ENCODE results near the gene COPE.

Gene COPE

GRCh38 chr19:18865973-18866799 lies 53.0 kb downstream of the COPE start:
- peak; percentile 19 for DNase-seq

- no peak for DNase-seq
Measured at GRCh38 chr19:18865106-18865972, 53.8 kb downstream of the COPE start.

- no peak for DNase-seq
Measured at GRCh38 chr19:18863843-18864362, 55.3 kb downstream of the COPE start.

- DNase-seq: no peak
Measured at GRCh38 chr19:18862976-18863842, 56.0 kb downstream of the COPE start.

GRCh38 chr19:18861917-18862316 lies 57.3 kb downstream of the COPE start:
- no peak for DNase-seq

- no peak for DNase-seq
Measured at GRCh38 chr19:18861235-18861634, 58.0 kb downstream of the COPE start.

- DNase-seq: no peak
Measured at GRCh38 chr19:18860725-18861124, 58.5 kb downstream of the COPE start.

GRCh38 chr19:18860302-18860700 lies 58.9 kb downstream of the COPE start:
- DNase-seq: no peak

GRCh38 chr19:18859676-18860301 lies 59.4 kb downstream of the COPE start:
- no peak for DNase-seq

- no peak for DNase-seq
Measured at GRCh38 chr19:18858906-18859646, 60.1 kb downstream of the COPE start.

GRCh38 chr19:18857223-18857622 lies 62.0 kb downstream of the COPE start:
- no peak for DNase-seq

GRCh38 chr19:18856385-18857126 lies 62.6 kb downstream of the COPE start:
- peak; percentile 17 for DNase-seq

GRCh38 chr19:18855647-18856384 lies 63.4 kb downstream of the COPE start:
- DNase-seq: no peak

- no peak for DNase-seq
Measured at GRCh38 chr19:18854982-18855381, 64.2 kb downstream of the COPE start.

GRCh38 chr19:18853755-18854427 lies 65.3 kb downstream of the COPE start:
- no peak for DNase-seq

GRCh38 chr19:18852648-18853047 lies 66.5 kb downstream of the COPE start:
- DNase-seq: no peak

GRCh38 chr19:18851673-18852325 lies 67.4 kb downstream of the COPE start:
- no peak for DNase-seq

- DNase-seq: no peak
Measured at GRCh38 chr19:18850471-18851375, 68.5 kb downstream of the COPE start.

Data from NCI-H226 (cell line).